ENCODE data around the gene KIRREL2.
"Not testable (repeated sequence)": the region's sequence is repeated elsewhere in the genome, so short reads cannot be mapped to it uniquely, and the experiment has no call there.

KIRREL2 gene

GRCh38 chr19:35856546-35857149 is at the start of gene KIRREL2:
Gene KIRREL2, plus strand, starts transcription at chr19:35856911. Its CDS starts 209 bp downstream, at chr19:35857120.
- peak; percentile 78 for DNase-seq

GRCh38 chr19:35807633-35808032 is 49.1 kb upstream of the KIRREL2 start:
- no peak for DNase-seq

GRCh38 chr19:35811317-35812219 is 45.1 kb upstream of the KIRREL2 start:
- no peak for DNase-seq

GRCh38 chr19:35812220-35813042 is 44.3 kb upstream of the KIRREL2 start, which contains the start of gene PRODH2:
Gene PRODH2, minus strand, starts transcription at chr19:35812845. Its CDS starts 40 bp downstream, at chr19:35812805.
- no peak for DNase-seq

- no peak for DNase-seq
Observed at GRCh38 chr19:35813043-35813890, 43.4 kb upstream of the KIRREL2 start.

- DNase-seq, result no peak
Observed at GRCh38 chr19:35816262-35816661, 40.4 kb upstream of the KIRREL2 start.

- no peak for DNase-seq
Observed at GRCh38 chr19:35816846-35817245, 39.9 kb upstream of the KIRREL2 start.

- DNase-seq, result no peak
Observed at GRCh38 chr19:35818445-35818844, 38.3 kb upstream of the KIRREL2 start.

- no peak for DNase-seq
Observed at GRCh38 chr19:35822579-35822978, 34.1 kb upstream of the KIRREL2 start.

- no peak for DNase-seq
Observed at GRCh38 chr19:35824150-35824549, 32.6 kb upstream of the KIRREL2 start.

GRCh38 chr19:35828692-35829301 is 27.9 kb upstream of the KIRREL2 start:
- peak; percentile 74 for DNase-seq

GRCh38 chr19:35830986-35831385 is 25.7 kb upstream of the KIRREL2 start:
- DNase-seq, result no peak

GRCh38 chr19:35832054-35832453 is 24.7 kb upstream of the KIRREL2 start:
- no peak for DNase-seq

GRCh38 chr19:35833972-35834371 is 22.7 kb upstream of the KIRREL2 start:
- no peak for DNase-seq

- DNase-seq, result not testable (repeated sequence)
Observed at GRCh38 chr19:35836096-35836495, 20.6 kb upstream of the KIRREL2 start.

GRCh38 chr19:35841961-35842595 is 14.6 kb upstream of the KIRREL2 start:
- DNase-seq, result no peak

GRCh38 chr19:35842666-35843272 is 13.9 kb upstream of the KIRREL2 start:
- DNase-seq, result no peak

- DNase-seq, result no peak
Observed at GRCh38 chr19:35843676-35844481, 12.8 kb upstream of the KIRREL2 start.

- DNase-seq, result no peak
Observed at GRCh38 chr19:35844482-35845214, 12.1 kb upstream of the KIRREL2 start.

All from activated CD8-positive, alpha-beta memory T cell treated with anti-CD3 and anti-CD28 coated beads for 24 hours (primary cell).